ENCODE results near the gene NRL.

DNA sequence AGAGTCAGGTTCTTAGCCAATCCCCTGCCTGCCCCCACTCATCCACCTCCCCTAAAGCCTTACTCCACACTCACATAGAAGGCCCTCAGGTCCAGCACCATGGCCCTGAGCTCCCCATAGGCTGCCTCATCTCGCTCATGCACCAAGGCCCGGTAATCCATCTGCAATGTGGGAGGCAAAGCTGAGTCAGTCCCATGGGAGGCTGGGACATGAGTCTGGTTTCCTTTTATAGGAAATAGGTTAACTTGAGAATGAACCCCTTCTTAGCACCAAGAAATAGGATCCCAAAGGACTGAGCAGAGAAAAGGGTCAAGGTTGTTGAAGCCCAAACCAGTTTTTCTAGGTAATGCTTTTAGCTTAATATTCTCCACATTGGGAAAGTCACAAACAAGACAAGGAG, 28.8 kb upstream of the NRL start:
- TF ChIP-seq EZH2 (IDR thresholded peaks at IDR 0.05; ENCODE audit: insufficient read depth, poor library complexity, severe bottlenecking) (no peak), EZH2phosphoT487 (IDR thresholded peaks at IDR 0.05; ENCODE audit: insufficient read depth, low read depth) (no peak)
